Nephron (organoid): ENCODE measurements around the gene LRRC28.

ENCODE experiments used
- H3K27ac Mint-ChIP-seq, 3 experiments: 2 replicates each; pipeline ENCODE4 v1.8.0; 2020; ENCODE audit warnings: mixed read lengths in 3 of 3, mild to moderate bottlenecking in 2 of 3, moderate library complexity in 1 of 3
- H3K27me3 Mint-ChIP-seq: 2 replicates; pipeline ENCODE4 v1.8.0; 2021; ENCODE audit warnings: low read depth, mild to moderate bottlenecking, moderate library complexity, mixed read lengths
- H3K36me3 Mint-ChIP-seq: 2 replicates; pipeline ENCODE4 v1.8.0; 2020; ENCODE audit warnings: low read depth, mixed read lengths
- H3K4me1 Mint-ChIP-seq: 2 replicates; pipeline ENCODE4 v1.8.0; 2020; ENCODE audit warnings: mixed read lengths
- H3K4me3 Mint-ChIP-seq, 3 experiments: 2 replicates each; pipeline ENCODE4 v1.8.0; 2020; ENCODE audit warnings: mild to moderate bottlenecking in 3 of 3, mixed read lengths in 3 of 3, moderate library complexity in 2 of 3
- H3K9me3 Mint-ChIP-seq: 2 replicates; pipeline ENCODE4 v1.8.0; 2020; ENCODE audit warnings: mixed read lengths
- CTCF ChIP-seq, 3 experiments: fragments of 200-600 bp; sonication (generic); IDR thresholded peaks; one replicate each; pipeline ENCODE4 v1.5.0; 2021; ENCODE audit warnings: antibody characterized with exemption in 3 of 3; ENCODE audit not compliant: unreplicated experiment in 3 of 3

The LRRC28 gene

DNA sequence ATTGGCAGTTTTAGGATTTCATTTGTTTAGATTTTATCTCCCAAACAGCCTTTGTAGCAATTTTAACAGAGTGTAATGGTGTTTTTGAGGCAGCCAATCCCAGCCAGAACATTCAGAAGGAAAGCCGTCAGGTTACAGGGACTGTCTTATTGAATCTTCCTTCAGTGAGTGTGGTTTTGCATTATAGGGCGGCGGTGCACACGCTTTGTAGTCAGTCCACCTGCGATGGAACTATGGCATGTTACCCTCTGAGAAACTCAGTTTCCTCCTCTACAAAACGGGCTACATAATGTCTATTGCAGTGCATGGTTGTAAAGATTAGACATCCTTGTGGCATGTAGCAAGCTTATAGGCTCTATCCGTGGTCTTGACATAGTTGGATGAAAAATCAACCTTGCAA lies 1.0 kb downstream of the LRRC28 start:
- Mint-ChIP-seq H3K27me3 (no peaks in the 10 kb centered on the region), H3K27ac (peak overlapping the region in 1 of 3 experiments; percentile 91), H3K4me1 (peaks cover 18% of the 10 kb centered on the region), H3K4me3 (no peak overlapping the region), H3K36me3 (peaks cover 11% of the 10 kb centered on the region), H3K9me3 (no peaks in the 10 kb centered on the region)
- TF ChIP-seq CTCF (IDR thresholded peaks at IDR 0.05; ENCODE audit: unreplicated experiment in 3 of 3) = no peak

- Mint-ChIP-seq H3K4me3 (peak overlapping the region; percentile 6 to 14 (median 7)), H3K9me3 (no peaks in the 10 kb centered on the region), H3K4me1 (peaks cover 18% of the 10 kb centered on the region), H3K27me3 (no peaks in the 10 kb centered on the region), H3K36me3 (peaks cover 20% of the 10 kb centered on the region), H3K27ac (no peak overlapping the region)
- TF ChIP-seq CTCF (IDR thresholded peaks at IDR 0.05; ENCODE audit: unreplicated experiment in 3 of 3) = no peak
Observed at GRCh38 chr15:99253381-99254090, 2.3 kb downstream of the LRRC28 start.

DNA sequence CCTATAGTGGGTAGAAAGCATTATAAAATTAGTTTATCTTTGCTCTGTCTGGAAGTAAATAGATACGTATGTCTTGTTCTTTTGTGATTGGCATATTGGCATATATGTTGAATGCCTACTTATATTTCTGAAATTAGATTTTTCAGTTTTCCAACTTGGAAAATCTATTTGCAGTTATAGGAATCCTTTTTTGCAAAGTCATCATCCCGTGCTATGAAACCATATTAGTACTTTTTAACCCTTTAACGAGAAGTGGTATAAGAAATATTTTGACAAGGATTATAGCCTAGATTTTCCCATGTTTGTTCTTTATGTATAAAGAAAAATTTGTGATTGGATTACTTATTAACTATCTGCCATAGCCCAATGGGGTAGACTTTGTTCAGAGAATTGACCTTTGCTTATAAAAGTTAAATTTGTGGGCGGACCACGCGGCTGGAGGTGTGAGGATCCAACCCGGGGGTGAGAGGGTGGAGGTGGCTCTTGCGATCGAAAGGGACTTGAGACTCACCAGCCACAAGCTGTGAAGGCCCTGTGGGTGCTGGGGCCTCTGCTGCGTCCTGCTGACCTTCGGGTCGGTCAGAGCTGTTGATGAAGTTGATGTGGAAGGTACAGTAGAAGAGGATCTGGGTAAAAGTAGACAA lies 5.9 kb downstream of the LRRC28 start:
- no peak for TF ChIP-seq CTCF (IDR thresholded peaks at IDR 0.05; ENCODE audit: unreplicated experiment in 3 of 3)
- Mint-ChIP-seq H3K27me3 (no peaks in the 10 kb centered on the region), H3K9me3 (no peaks in the 10 kb centered on the region), H3K36me3 (peaks cover 28% of the 10 kb centered on the region), H3K4me3 (no peak overlapping the region), H3K27ac (no peak overlapping the region), H3K4me1 (peaks cover 6% of the 10 kb centered on the region)

- H3K4me1 Mint-ChIP-seq = peaks cover 6% of the 10 kb centered on the region
- H3K36me3 Mint-ChIP-seq = peaks cover 11% of the 10 kb centered on the region
- no peaks in the 10 kb centered on the region for H3K27me3 Mint-ChIP-seq
- no peak for TF ChIP-seq CTCF (IDR thresholded peaks at IDR 0.05; ENCODE audit: unreplicated experiment in 3 of 3)
- H3K9me3 Mint-ChIP-seq = no peaks in the 10 kb centered on the region
- no peak overlapping the region for H3K4me3 Mint-ChIP-seq
- peak overlapping the region in 1 of 3 experiments; percentile 53 for H3K27ac Mint-ChIP-seq
Observed at GRCh38 chr15:99264125-99264524, 12.8 kb downstream of the LRRC28 start.

- TF ChIP-seq CTCF (IDR thresholded peaks at IDR 0.05; ENCODE audit: unreplicated experiment in 3 of 3) = no peak
- Mint-ChIP-seq H3K4me1 (peaks cover 6% of the 10 kb centered on the region), H3K9me3 (no peaks in the 10 kb centered on the region), H3K27me3 (no peaks in the 10 kb centered on the region), H3K27ac (peak overlapping the region in 1 of 3 experiments; percentile 13), H3K4me3 (no peak overlapping the region), H3K36me3 (peaks cover 11% of the 10 kb centered on the region)
Observed at GRCh38 chr15:99265541-99266070, 14.3 kb downstream of the LRRC28 start.
